GM21529 (cell line): ENCODE measurements around the gene BGLAP.

Experiments used
- ATAC-seq: cut with Tn5 transposase; IDR thresholded peaks from one replicate; pipeline ENCODE4 v1.9.1; 2021; ENCODE audit not compliant: unreplicated experiment

Gene BGLAP

DNA sequence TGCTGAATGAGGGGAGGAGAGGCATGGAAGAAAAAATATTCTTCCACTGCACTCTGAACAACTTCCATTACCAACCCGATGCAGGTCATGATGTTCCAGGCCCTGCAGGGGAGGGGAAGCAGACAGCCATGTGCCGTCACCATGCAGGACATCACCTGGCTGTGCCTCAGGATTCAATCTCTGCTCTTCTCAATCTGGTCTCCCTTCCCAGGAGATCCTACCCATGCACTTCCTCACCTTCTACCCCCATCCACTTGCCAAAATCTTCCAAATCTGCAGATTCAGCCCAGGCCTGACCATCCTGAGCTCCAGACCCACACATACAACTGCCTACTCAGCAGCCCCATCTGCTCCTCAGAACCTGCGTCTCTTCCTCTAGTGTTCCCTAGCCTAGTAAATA lies 11.7 kb downstream of the BGLAP start:
- no peak for ATAC-seq

DNA sequence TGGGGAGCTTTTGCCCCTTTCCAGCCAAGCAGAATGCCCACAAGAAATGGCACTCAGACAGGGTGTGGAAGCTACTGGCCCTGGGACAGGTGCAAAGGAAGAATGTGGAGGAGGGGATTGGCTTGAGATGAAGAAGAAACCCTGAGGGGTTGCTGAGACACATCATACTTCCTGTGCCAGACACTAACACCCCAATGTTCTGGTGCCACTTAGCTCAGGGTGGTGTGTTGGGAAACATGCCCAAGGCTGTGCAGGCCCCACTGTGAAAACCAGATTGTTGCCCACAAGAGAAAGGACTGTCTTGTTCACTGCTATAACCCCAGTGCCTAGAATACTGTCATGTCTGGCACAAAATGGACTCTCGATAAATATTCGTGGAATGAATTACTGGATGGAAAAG lies 15.7 kb downstream of the BGLAP start:
- ATAC-seq = no peak

- no peak for ATAC-seq
Measured at GRCh38 chr1:156258859-156259258, 16.9 kb downstream of the BGLAP start.

GRCh38 chr1:156259805-156260204 lies 17.8 kb downstream of the BGLAP start:
- no peak for ATAC-seq

GRCh38 chr1:156260896-156261295 lies 18.9 kb downstream of the BGLAP start:
- no peak for ATAC-seq

DNA sequence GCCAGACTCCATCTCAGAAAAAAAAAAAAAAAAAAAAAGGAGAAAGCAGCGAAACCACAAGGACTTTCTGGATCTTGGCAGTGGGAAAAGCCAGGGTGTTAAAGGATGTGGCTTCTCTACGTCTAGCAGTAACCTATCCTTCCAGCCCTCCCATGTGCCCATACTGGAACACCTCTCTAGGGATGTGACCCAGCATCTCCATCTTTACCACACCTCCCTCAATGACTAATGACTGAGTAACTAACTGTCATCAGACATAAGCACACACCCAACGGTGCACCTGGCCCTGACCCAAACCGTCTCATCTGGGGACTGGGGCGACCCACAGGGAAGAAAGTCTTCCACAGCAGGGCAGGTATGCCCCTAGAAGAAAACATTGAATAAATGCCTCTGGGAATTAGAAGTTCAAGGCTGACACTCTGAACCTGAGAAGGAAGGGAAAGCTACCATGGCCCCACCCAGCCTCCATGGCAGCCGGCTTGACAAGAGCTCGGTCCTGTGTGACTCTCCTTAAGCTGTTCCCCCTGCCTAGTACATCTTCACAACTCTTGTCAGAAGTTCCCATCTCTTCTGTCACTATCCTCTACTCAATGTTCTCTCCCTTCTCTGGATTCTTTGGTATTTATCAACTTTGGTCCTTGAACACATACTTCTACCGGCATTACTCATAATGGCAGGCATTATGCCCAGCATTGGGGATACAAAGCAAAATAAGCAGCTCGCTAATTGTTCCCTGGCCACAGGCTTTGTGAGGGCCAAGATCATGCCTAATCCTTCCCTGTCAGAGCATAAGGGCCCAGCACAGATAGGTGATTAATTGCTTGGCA lies 20.7 kb downstream of the BGLAP start:
- ATAC-seq = no peak

GRCh38 chr1:156263288-156263655 lies 21.3 kb downstream of the BGLAP start:
- ATAC-seq = no peak

GRCh38 chr1:156266051-156266450 lies 24.1 kb downstream of the BGLAP start:
- no peak for ATAC-seq

GRCh38 chr1:156268336-156268735 lies 26.4 kb downstream of the BGLAP start:
- ATAC-seq = no peak

DNA sequence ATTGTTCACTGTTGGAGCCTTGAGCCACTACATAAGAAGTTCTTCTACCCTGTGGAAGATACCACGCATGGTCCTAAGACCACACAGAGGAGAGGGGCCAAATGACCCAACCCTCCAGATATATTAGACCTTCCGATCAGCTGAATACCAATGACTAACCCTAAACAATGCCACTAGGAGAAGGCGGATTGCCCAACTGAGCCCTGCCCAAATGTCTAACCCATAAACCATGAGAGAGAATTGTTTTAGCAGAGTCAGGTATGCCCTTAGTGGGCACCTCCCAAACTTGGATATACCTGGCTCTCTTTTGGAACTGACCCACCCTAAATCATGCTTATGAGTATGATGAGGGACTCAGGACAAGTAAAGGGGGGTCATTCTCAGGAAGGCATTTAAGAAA lies 28.3 kb downstream of the BGLAP start:
- no peak for ATAC-seq

- no peak for ATAC-seq
Measured at GRCh38 chr1:156276532-156276931, 34.5 kb downstream of the BGLAP start.

DNA sequence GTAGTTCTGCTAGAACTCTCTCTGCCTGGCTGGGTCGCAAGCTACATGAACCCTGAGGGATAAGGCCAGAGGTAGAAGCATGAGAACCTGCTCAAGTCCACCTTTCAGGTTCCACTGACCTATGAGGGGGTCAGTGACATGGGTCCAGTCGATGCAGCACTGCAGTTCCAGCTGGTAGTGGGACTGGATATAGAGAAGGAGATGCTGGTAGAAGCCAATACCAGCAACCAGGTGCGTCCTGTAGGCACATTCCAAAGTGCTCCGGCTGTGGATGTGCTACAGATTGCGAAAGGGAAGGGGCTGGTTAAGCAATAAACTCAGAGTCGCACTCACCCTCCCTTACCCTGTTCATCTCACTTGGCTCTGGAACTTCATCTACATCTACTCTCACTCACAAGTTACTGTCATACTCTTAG lies 35.0 kb downstream of the BGLAP start:
- no peak for ATAC-seq

DNA sequence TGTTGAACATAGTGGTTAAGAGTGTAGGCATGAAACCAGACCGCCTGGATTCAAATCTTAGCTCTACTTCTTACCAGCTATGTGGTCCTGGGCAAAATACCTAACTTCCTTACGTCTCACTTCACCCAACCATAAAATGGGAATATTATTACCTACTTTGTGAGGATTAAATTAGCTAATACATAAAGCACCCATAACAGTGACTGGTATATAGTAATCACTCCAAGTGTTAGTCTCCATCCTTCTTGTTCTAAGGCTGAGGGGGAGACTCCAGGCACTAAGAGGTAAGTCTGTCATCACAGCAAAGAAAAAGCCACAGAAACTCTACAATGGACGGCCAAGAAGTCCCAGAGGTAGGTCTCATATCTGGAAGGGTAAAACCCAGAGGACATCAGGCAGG lies 37.9 kb downstream of the BGLAP start:
- ATAC-seq = no peak

GRCh38 chr1:156281281-156281680 lies 39.3 kb downstream of the BGLAP start:
- ATAC-seq = peak; percentile 53

DNA sequence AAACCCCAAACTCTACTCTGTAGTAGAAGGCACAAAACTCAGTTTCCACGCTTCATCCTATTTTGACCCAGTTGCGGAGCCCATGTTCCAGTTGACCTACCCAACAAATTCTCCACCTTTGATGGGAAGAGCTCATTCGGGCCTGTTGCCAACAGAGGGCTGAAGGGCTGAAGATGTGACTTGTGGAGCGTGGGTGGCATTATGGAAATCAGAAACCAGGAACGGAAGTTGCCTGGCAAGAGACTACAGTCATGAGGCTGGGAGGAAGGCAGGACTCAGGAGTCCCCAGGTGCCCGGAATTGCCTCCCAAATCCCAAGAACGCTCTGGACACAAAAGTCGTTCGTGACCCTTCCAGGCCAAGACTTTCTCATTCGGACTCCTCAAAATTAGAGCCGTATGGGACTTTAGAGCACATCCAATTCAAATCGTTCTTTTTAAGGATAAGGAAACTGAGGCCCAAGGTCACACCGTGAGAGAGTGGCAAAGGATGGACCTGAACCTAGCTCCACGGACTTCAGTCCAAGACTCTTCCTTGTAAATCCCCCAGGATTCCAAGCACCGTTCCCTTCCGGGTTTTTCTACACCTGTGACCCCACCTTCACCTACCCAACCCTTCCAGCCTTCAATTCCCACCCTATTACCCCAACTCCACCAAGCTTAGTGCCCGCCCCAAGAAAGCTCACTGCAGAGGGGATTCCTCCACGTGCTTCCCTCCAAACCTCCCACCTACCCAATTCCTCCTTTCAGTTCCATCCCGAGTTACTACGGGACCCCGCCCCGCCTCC lies 39.9 kb downstream of the BGLAP start:
- peak; percentile 4 for ATAC-seq

DNA sequence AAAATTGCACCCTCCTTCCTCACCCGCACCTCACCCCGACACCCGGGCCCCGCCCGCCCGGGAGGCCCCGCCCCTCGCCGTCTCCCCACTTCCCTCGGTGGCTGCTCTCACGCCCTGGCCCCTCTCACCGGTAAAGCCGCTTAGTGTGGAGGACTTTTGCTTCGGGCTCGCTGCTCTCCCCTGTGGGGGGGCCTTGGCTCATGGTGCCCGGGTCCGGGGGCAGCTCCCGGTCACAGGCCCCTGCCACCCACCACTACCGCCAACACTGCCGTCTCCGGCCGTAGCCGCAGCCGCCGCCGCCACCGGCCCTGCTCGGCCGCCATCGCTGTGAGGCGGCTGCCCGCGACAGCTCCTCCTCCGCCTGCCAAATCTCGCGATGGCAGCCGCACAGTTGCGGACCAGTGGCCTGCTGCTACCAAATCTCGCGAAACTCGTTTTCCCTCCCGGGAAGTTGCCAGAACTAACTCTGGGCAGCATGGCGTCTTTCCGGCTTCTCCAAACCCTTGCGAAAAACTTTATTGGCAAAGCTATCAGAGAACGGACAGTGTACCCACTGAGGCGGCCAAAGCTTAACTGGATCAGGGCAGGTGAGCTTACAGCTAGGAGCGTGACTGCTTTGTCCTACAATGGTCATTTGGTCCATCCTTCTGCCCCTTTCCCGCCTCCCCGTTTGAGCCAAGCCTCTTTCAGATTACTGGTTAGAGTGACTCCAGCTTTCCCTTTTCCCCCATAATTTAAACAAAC lies 40.7 kb downstream of the BGLAP start, which contains the start of gene SMG5:
Gene SMG5 (minus strand): TSS at position 347 of the 744 bp plus-strand sequence. CDS start 145 bp downstream, at position 202.
- peak; percentile 73 for ATAC-seq

GRCh38 chr1:156283521-156283920 lies 41.5 kb downstream of the BGLAP start:
- ATAC-seq = no peak

DNA sequence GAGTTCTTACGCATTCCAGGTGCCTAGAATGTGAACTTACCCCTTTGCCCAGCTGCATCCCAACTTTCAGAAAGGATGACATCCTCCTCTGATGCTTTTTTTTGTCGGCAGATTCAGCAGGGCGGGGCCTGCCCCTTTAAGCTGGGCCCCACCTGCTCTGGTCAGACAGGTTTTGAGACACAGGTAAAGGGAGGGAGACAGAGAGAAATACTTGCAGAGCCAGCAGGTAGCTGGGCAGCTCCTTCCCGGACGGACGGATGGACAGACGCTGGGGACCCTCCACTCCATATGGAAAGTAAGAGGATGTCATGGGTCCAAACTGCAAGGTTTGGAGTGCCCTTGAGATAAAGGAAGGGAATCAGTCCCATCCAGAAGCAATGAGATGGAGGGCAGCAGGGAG lies 42.1 kb downstream of the BGLAP start, which contains the start of gene TMEM79:
Gene TMEM79 (plus strand): TSS at position 214 of the 400 bp plus-strand sequence. CDS start 902 bp downstream, outside the sequence.
- no peak for ATAC-seq

DNA sequence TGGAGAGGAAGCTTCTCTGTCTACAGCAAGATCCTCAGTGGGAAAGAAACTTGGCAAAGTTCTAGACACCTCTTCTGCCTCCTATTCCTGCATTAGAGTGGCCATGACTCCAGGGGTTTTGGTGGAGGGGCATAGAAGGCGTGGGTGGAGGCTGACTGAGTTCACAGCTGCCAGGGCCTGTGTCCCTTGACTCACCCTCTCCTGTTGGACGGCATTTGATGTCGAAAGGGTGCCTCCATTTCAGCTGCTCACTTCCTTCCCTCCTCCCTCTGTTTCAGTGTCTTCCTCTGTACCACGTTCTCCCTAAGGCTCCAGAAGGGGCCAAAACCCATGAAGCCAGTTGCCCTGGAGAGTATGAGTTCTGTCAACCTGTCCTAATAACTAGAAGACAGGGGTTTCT lies 42.8 kb downstream of the BGLAP start:
- no peak for ATAC-seq

GRCh38 chr1:156285437-156285836 lies 43.5 kb downstream of the BGLAP start:
- ATAC-seq = no peak

DNA sequence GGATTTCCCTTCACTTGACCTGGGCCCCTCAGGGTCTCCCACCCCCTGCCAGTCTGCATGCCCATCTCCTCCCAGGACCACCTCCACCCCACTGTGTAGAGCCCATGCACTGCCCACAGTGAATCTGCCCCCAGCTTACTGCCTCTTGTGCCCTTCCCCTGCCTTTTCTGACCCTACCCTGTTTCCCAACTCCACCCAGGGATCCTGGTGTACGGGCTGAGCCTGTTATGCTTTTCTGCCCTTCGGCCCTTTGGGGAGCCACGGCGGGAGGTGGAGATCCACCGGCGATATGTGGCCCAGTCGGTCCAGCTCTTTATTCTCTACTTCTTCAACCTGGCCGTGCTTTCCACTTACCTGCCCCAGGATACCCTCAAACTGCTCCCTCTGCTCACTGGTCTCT lies 44.1 kb downstream of the BGLAP start:
- ATAC-seq = no peak
